Tongue (tissue), 2 donors: Measurements from ENCODE around the gene BRME1. TPM values are rescaled to one million over a fixed set of nuclear protein-coding genes. Genes with fewer than 3 reads are reported as not detected.

Source experiments
- small RNA-seq: library from RNA; depleted of rRNA; stranded (forward); fragments of <200 nt; gene quantifications from one replicate; pipeline ENCODE3, GENCODE V24; 2014; ENCODE audit warnings: low replicate concordance
- total RNA-seq: library from RNA; depleted of rRNA; stranded (reverse); fragments of >200 nt; gene quantifications from one replicate; pipeline ENCODE4 v1.2.3, GENCODE V29; 2014

BRME1 gene
- total RNA-seq, 1 donor from 2014 or later = 3.1 TPM

Small RNAs within 50 kb of the gene (small RNA-seq; reads per million reads assigned to genes)
- gene MIR181C = 435 reads per million, percentile 98 among the genes with 10 or more reads in this experiment
- 50.2 reads per million, percentile 96 among the genes with 10 or more reads in this experiment for gene MIR181D

Other genes starting within 250 kb of the BRME1 start
- gene MRI1, start 141.6 kb downstream of the BRME1 start, total RNA-seq = 46.8 TPM
- 45.6 TPM for gene C19orf53, start 131.7 kb downstream of the BRME1 start, total RNA-seq
- 10.6 TPM for gene ZSWIM4, start 110.7 kb downstream of the BRME1 start, total RNA-seq
- not detected for gene NANOS3, start 29.0 kb downstream of the BRME1 start, total RNA-seq
- 11.9 TPM for gene CC2D1A, start 84 bp upstream of the BRME1 start, total RNA-seq
- gene PODNL1, start 32.3 kb upstream of the BRME1 start, total RNA-seq = 1.5 TPM
- gene DCAF15, start 46.4 kb upstream of the BRME1 start, total RNA-seq = 12.3 TPM
- gene RFX1, start 100.2 kb upstream of the BRME1 start, total RNA-seq = 4.3 TPM
- gene RLN3, start 122.0 kb upstream of the BRME1 start, total RNA-seq = not detected
- gene IL27RA, start 125.6 kb upstream of the BRME1 start, total RNA-seq = 4.3 TPM
- 0.21 TPM for gene PALM3, start 156.0 kb upstream of the BRME1 start, total RNA-seq
- 1.5 TPM for gene MISP3, start 166.7 kb upstream of the BRME1 start, total RNA-seq
- not detected for gene C19orf67, start 179.7 kb upstream of the BRME1 start, total RNA-seq
- 24.7 TPM for gene SAMD1, start 184.6 kb upstream of the BRME1 start, total RNA-seq
- 209 TPM for gene PRKACA, start 211.6 kb upstream of the BRME1 start, total RNA-seq
- 6.7 TPM for gene ASF1B, start 230.5 kb upstream of the BRME1 start, total RNA-seq